Measurements from ENCODE around the gene NARF.

- TF ChIP-seq CTCF (IDR thresholded peaks at IDR 0.05; ENCODE audit: poor library complexity) (no peak), EZH2phosphoT487 (IDR thresholded peaks at IDR 0.05; ENCODE audit: low read depth, severe bottlenecking, unreplicated experiment) (no peak), EZH2 (IDR thresholded peaks at IDR 0.05; ENCODE audit: borderline replicate concordance) (no peak)
Measured at GRCh38 chr17:82518826-82519810, 60.6 kb downstream of the NARF start, which contains the start of gene FOXK2.
